ENCODE data around the gene KCNJ10.

KCNJ10 gene

DNA sequence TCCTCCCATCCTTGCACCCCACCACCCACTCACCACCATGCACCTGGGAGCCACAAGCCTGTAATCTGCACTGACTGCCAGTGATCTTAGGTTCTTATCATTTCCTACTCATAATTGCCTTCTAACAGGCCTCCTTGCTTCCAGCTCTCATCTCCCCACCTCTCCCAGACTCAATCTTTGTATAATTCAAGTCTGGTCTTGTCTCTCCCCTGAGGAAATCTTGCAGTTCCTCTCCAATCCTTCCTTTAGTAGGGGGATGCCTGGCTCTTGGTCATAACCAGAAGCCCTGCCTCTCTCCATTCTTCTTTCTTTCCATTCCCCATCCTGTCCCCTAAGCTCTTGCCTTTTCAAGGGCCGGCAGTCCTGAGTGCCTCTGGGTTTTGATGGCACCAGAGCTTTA, 66.0 kb downstream of the KCNJ10 start:
- Histone ChIP-seq H3K9me3 (replicated peaks; ENCODE audit: insufficient read depth, low read length) (no peaks in the 10 kb centered on the region), H3K4me2 (ENCODE audit: low read depth, low read length) (no peak overlapping the region), H4K20me1 (ENCODE audit: insufficient read depth, low read length) (no peaks in the 10 kb centered on the region), H3K79me2 (ENCODE audit: low read length) (no peaks in the 10 kb centered on the region), H3K4me1 (ENCODE audit: low read length) (no peaks in the 10 kb centered on the region), H3K9me2 (replicated peaks; ENCODE audit: insufficient read depth, low read length) (no peaks in the 10 kb centered on the region), H3K27me3 (replicated peaks; ENCODE audit: insufficient read depth, low read length) (no peaks in the 10 kb centered on the region), H3K4me3 (ENCODE audit: low read length) (no peak overlapping the region), H3K9ac (ENCODE audit: low read length) (no peak overlapping the region), H3K27ac (ENCODE audit: low read length) (no peak overlapping the region), H3K36me3 (replicated peaks; ENCODE audit: insufficient read depth, low read length) (no peaks in the 10 kb centered on the region), H2AFZ (ENCODE audit: low read length) (no peak overlapping the region), H3F3A (ENCODE audit: insufficient read depth, low read length) (no peaks in the 10 kb centered on the region)
- TF ChIP-seq EZH2phosphoT487 (IDR thresholded peaks at IDR 0.05; ENCODE audit: low read length) (no peak), CTCF (IDR thresholded peaks at IDR 0.05; ENCODE audit: low read length) (no peak), EZH2 (optimal IDR thresholded peaks at IDR 0.05; ENCODE audit: low read depth, low read length) (no peak)
- no peak for DNase-seq

- Histone ChIP-seq H3K9me2 (replicated peaks; ENCODE audit: insufficient read depth, low read length) (no peaks in the 10 kb centered on the region), H3K27ac (ENCODE audit: low read length) (no peak overlapping the region), H3K27me3 (replicated peaks; ENCODE audit: insufficient read depth, low read length) (no peaks in the 10 kb centered on the region), H4K20me1 (ENCODE audit: insufficient read depth, low read length) (no peaks in the 10 kb centered on the region), H3K4me2 (ENCODE audit: low read depth, low read length) (no peak overlapping the region), H3F3A (ENCODE audit: insufficient read depth, low read length) (no peaks in the 10 kb centered on the region), H3K4me3 (ENCODE audit: low read length) (no peak overlapping the region), H2AFZ (ENCODE audit: low read length) (no peak overlapping the region), H3K9ac (ENCODE audit: low read length) (no peak overlapping the region), H3K4me1 (ENCODE audit: low read length) (no peaks in the 10 kb centered on the region), H3K79me2 (ENCODE audit: low read length) (no peaks in the 10 kb centered on the region), H3K36me3 (replicated peaks; ENCODE audit: insufficient read depth, low read length) (no peaks in the 10 kb centered on the region), H3K9me3 (replicated peaks; ENCODE audit: insufficient read depth, low read length) (no peaks in the 10 kb centered on the region)
- TF ChIP-seq CTCF (IDR thresholded peaks at IDR 0.05; ENCODE audit: low read length) (no peak), EZH2phosphoT487 (IDR thresholded peaks at IDR 0.05; ENCODE audit: low read length) (no peak), EZH2 (optimal IDR thresholded peaks at IDR 0.05; ENCODE audit: low read depth, low read length) (no peak)
- no peak for DNase-seq
These were observed 68.5 kb downstream of the KCNJ10 start for GRCh38 chr1:160001440-160001839.

DNA sequence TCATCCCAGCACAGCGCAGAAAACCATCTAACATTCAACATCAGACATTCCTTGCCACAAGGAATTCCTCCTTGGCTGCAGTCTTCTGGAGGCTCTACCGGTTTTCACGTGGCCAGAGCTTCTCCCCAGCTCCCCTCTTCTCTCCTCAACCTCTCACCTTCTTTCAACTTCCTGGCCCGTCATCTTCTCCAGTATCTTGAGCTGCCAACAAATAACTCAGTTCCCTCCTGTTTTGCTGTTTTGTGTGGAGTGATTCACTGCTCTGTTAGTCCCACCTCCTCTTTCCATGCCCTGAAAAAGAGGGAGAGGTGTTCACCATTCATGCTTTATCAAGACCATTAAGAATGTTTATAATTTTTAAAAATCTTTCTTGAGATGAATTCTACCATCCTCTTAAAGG, 70.8 kb downstream of the KCNJ10 start:
- H3K36me3 ChIP-seq (replicated peaks; ENCODE audit: insufficient read depth, low read length): no peaks in the 10 kb centered on the region
- H3K27ac ChIP-seq (ENCODE audit: low read length): no peak overlapping the region
- no peaks in the 10 kb centered on the region for H3K79me2 ChIP-seq (ENCODE audit: low read length)
- H2AFZ ChIP-seq (ENCODE audit: low read length): no peak overlapping the region
- DNase-seq: no peak
- no peaks in the 10 kb centered on the region for H3K9me2 ChIP-seq (replicated peaks; ENCODE audit: insufficient read depth, low read length)
- no peaks in the 10 kb centered on the region for H4K20me1 ChIP-seq (ENCODE audit: insufficient read depth, low read length)
- no peak overlapping the region for H3K9ac ChIP-seq (ENCODE audit: low read length)
- H3F3A ChIP-seq (ENCODE audit: insufficient read depth, low read length): no peaks in the 10 kb centered on the region
- no peaks in the 10 kb centered on the region for H3K27me3 ChIP-seq (replicated peaks; ENCODE audit: insufficient read depth, low read length)
- no peaks in the 10 kb centered on the region for H3K9me3 ChIP-seq (replicated peaks; ENCODE audit: insufficient read depth, low read length)
- H3K4me1 ChIP-seq (ENCODE audit: low read length): no peaks in the 10 kb centered on the region
- TF ChIP-seq EZH2 (optimal IDR thresholded peaks at IDR 0.05; ENCODE audit: low read depth, low read length) (no peak), EZH2phosphoT487 (IDR thresholded peaks at IDR 0.05; ENCODE audit: low read length) (no peak), CTCF (IDR thresholded peaks at IDR 0.05; ENCODE audit: low read length) (no peak)
- no peak overlapping the region for H3K4me3 ChIP-seq (ENCODE audit: low read length)
- no peak overlapping the region for H3K4me2 ChIP-seq (ENCODE audit: low read depth, low read length)

All from MM.1S (cell line).